ENCODE data around the gene COL28A1.

DNA sequence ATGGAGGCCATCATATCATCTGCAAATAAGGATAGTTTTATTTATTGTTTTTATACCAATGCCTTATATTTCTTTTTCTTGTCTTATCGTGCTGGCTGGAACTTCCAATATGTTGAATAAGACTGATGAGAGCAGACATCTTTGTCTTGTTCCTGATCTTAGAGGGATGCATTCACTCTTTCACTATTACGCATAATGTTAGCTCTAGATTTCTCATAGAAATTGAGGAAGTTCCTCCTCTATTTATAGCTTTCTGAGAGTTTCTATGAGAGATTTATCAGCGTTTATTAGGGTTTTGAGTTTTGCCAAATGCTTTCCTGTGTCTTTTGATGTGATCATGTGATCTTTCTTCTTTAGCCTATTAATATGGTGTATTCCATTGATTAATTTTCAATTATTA is 49.3 kb downstream of the COL28A1 start:
- no peak for TF ChIP-seq TAF1 (IDR thresholded peaks at IDR 0.05; ENCODE audit: low read depth, low read length)
- TF ChIP-seq POLR2A (IDR thresholded peaks at IDR 0.05; ENCODE audit: low read depth, low read length) = no peak

Measured in GM12891 (cell line).